H7 (cell line): Measurements from ENCODE around the gene TMEM106C. TPM values are rescaled to one million over a fixed set of nuclear protein-coding genes. Genes with fewer than 3 reads are reported as not detected.
A peak's percentile ranks its signal among the peaks of the same experiment; 100 is the strongest.

Experiments
- DNase-seq: peaks from one replicate; pipeline ENCODE4 v3.0.0; 2012
- H3K27me3 ChIP-seq: 2 replicates; pipeline ENCODE4 v1.6.0; 2011; ENCODE audit warnings: mild to moderate bottlenecking, low read length; ENCODE audit not compliant: control insufficient read depth, insufficient read depth
- H3K36me3 ChIP-seq: replicated peaks from 2 replicates; pipeline ENCODE4 v1.5.1; 2011; ENCODE audit warnings: low read length; ENCODE audit not compliant: control insufficient read depth, insufficient read depth
- H3K4me3 ChIP-seq: 2 replicates; pipeline ENCODE4 v1.5.1; 2011; ENCODE audit warnings: low read depth, mild to moderate bottlenecking, control low read depth, low read length, moderate library complexity; ENCODE audit not compliant: insufficient read depth
- total RNA-seq: library from RNA; depleted of rRNA; stranded (reverse); fragments of >200 nt; shearing (Covaris generic); gene quantifications from 2 replicates; pipeline ENCODE4 v1.2.3, GENCODE V29; 2014

Gene TMEM106C
- total RNA-seq, 1 experiment from 2014 or later, result 13.4 TPM

DNA sequence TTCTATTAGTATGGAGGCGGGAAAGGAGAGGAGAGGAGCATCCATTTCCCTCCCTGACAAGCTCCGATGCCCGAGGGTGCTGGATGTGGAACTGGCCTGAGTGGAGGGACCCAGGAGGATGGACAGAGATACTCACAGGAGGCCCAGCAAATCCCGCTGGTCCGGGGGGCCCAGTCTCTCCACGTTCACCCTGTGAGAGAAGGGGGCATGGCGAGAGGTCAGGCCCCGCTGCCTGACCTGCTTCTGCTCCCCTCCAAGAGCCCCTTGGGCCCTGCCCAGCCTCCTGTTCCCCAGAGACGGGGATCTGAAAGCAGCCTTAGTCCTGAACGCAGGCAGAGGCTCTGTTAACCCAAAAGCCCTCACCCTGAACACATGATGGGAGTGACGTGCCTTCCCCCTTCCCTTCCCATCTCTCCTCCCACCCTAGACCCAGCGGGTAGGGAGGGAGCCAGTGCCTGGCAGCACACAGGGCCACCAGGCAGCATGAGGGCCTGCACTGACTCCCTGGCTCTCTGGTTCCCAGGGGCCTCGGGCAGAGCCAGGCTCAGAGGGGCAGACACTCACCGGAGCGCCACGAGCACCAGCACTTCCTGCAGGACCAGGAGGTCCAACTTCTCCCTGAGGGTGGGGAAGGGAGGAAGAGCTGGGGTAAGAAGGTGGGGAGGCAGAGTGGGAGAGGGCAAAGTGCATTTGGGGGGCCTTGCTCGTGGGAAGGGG lies 17.5 kb downstream of the TMEM106C start:
- no peak overlapping the region for H3K4me3 ChIP-seq
- DNase-seq, result peak; percentile 40
- H3K36me3 ChIP-seq, result no peaks in the 10 kb centered on the region
- peaks cover 1% of the 10 kb centered on the region; the same call in 1 of the 2 replicates for H3K27me3 ChIP-seq

DNA sequence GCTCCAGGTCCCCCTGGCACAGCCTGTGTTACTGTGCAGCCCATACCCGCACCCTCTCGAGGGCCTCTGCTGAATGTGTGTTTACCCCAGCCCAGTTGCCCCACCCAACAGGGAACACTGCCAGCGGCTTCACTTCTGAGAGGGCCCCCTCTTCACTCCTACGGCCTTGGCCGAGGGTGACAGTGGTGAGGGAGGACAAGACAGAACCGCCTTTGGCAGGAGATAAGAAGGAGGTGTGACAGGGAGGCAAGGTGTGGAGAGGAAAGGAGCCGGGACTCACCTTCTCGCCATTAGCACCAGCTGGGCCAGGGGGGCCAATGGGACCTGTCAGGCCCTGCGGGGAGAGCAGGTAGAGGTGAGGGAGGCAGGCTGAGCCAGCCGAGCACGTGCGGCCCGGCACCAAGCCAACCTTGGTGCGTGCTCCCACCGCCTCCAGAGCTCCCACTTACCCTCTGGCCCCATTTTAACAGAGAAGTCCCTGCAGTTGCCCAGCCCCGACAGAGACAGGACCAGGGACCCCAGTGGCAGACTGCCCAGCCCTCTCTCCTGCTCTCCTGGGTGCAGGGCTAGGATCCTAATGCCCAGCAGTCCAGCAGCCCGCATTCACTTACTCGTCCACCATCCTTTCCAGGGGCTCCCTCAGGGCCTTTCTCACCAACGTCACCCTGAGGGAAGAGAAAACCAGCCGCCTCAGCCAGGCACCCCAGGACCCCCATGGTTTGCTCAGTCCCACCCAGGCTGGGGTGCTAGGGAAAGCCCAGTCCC lies 18.3 kb downstream of the TMEM106C start:
- peaks cover 1% of the 10 kb centered on the region; the same call in 1 of the 2 replicates for H3K27me3 ChIP-seq
- peak; percentile 31 for DNase-seq
- H3K36me3 ChIP-seq, result no peaks in the 10 kb centered on the region
- no peak overlapping the region for H3K4me3 ChIP-seq

DNA sequence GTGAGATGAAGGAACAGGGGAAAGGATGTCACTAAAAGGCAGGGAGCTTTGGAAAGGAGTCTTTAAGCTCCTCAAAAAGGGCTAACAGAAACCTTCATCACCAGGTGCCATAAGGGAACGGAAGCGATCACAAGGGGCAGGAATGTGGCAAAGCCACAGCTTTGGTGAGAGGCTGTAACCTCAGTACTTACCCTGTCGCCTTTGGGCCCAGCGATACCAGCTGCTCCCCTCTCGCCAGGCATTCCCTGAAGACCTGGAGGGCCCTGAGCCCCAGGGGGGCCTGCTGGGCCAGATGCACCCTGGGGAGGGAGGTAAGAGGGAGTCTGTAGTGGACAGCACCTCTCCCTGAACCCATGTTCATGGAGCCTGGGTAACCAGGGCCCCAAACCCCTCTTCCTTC lies 18.9 kb downstream of the TMEM106C start:
- H3K36me3 ChIP-seq, result no peaks in the 10 kb centered on the region

DNA sequence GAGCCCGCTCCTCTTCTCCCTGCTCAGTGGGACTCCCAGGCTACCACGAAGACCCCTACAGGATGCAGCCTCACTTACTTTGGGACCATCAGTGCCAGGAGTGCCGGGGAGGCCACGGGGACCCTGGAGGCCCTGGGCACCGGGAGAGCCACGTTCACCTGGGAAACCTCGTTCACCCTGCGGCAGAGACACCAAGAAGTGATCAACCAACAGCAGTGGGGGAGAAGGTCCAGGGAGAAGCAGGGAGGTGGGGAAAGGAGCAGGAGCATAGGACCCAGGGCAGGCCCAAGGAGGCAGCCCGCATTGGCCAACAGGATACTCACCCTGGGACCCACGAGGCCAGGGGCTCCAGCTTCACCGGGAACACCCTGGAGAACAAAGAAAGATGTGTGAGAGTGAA lies 19.4 kb downstream of the TMEM106C start:
- Histone ChIP-seq H3K27me3 (peaks cover 1% of the 10 kb centered on the region), H3K36me3 (no peaks in the 10 kb centered on the region)
- DNase-seq, result no peak

More for the DNA sequence above, 18.9 kb downstream of the TMEM106C start:
- DNase-seq, result no peak
- Histone ChIP-seq H3K27me3 (peaks cover 1% of the 10 kb centered on the region; the same call in 1 of the 2 replicates), H3K4me3 (no peak overlapping the region)

DNA sequence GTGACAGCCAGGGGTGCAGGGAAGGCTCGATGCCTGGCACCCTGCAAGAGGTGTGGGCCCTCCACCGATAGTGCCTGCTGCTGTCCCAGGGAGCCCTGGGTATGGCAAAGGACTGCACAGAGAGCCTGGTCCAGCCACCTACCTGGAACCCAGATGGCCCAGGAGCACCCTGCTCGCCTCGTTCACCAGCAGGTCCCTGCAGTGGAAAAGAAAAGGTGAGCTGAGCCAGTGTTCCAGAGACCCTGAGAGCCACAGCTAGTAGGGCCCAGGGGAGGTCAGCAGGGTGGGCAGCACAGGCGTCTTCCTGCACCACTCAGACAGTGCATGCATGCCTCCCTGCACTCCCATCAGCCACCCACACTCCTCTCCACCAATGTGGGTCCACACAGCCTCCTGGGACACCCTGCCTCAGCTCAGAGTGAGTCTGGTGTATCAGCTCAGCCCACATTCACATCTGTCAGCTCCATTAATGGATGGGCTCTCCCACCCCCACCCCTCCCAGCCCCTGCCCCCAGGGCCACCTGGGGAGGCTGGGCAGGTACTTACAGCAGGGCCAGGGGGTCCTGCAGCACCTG lies 20.2 kb downstream of the TMEM106C start:
- Histone ChIP-seq H3K4me3 (no peak overlapping the region), H3K36me3 (no peaks in the 10 kb centered on the region), H3K27me3 (peaks cover 1% of the 10 kb centered on the region)
- no peak for DNase-seq

More for the DNA sequence above, 19.4 kb downstream of the TMEM106C start:
- no peak overlapping the region for H3K4me3 ChIP-seq

DNA sequence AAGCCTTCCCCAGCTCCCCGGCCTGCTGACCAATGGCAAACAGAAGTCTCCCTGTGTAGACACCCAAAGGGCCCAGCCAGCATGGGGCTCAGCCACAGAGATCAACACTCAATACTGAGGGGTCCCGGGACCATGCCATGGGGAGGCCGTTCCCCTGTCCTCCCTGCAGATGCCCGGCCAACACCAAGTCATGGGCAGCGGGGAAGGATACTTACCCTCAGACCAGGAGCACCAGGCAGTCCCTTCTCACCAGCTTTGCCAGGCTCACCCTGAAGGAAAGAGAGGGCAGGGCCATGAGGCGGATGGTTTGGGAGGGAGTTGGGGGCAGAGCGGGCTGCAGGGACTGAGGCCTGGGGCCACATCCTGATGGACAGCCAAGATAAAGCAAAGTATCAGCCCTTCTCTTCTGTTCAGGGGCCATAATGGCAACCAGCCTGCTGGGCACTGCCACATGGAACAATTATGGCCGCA lies 21.0 kb downstream of the TMEM106C start:
- no peak for DNase-seq
- Histone ChIP-seq H3K36me3 (no peaks in the 10 kb centered on the region), H3K4me3 (no peak overlapping the region), H3K27me3 (peaks cover 4% of the 10 kb centered on the region)

DNA sequence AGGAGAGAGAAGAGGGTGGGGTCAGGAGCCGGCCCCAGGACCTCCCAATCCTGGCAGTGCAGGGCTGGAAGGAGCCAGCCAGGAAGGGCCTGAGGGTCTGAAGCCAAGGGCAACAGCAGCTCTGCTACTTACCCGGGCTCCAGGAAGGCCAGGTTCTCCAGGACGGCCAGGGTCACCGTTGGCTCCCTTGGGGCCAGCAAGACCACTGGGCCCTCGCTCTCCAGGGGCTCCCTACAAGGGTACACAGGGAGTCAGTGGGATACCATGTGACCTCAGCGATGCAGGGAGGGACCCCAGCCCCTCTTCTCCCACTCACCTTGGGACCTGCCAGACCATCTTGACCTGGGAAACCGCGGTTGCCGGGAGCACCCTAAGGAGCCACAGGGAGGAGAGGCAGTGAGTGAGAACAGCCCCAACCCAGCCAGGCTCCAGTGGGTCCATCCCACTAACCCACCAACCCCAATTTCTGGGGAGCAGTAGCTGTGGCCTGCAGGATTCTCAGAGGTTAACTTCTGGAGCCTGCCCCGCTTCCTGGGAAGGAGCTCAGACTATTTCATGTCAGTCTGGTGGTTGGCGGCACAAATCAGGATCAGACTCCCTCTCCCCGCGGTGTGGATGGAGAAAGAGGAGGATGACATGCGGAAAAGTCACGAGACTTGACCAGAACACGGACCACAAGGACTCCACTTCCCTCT lies 22.3 kb downstream of the TMEM106C start:
- no peak for DNase-seq
- H3K27me3 ChIP-seq, result peaks cover 3% of the 10 kb centered on the region
- no peak overlapping the region for H3K4me3 ChIP-seq
- H3K36me3 ChIP-seq, result no peaks in the 10 kb centered on the region

DNA sequence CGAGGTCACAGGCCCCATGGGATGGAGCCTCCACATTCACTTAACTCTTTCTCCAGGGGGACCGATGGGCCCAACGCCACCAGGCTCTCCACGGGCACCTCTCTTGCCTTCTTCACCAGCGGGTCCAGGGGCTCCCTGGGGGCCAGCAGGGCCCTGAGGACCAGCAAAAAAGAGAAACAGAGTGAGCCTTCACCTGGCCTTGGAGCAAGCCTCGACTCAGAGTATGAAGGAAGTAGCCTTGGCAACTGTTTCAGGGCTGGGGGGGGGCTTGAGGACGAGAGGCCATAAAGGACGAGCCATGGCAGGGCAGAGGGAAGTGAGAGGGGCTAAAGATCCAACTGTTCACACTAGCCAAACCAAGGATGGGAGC lies 22.9 kb downstream of the TMEM106C start:
- Histone ChIP-seq H3K4me3 (no peak overlapping the region), H3K36me3 (no peaks in the 10 kb centered on the region), H3K27me3 (peaks cover 8% of the 10 kb centered on the region)
- no peak for DNase-seq

DNA sequence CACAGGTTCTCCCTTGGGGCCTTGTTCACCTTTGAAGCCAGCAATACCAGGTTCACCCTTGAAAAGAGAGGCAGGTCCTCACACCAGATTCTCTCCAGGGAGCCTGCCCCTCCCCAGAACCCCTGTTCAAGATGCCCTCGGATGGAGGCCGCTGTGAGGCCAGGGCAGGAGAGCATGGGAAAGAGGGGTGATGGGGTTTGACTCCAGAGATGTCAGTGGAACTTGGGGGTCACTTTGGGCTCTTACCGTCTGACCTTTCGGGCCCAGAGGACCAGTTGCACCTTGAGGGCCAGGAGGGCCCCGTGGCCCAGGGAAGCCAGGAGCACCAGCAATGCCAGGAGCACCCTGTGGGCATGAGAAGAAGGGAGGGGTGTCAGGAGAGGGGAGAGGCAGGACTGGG lies 23.4 kb downstream of the TMEM106C start:
- no peak for DNase-seq
- Histone ChIP-seq H3K36me3 (no peaks in the 10 kb centered on the region), H3K4me3 (no peak overlapping the region), H3K27me3 (peaks cover 12% of the 10 kb centered on the region)

DNA sequence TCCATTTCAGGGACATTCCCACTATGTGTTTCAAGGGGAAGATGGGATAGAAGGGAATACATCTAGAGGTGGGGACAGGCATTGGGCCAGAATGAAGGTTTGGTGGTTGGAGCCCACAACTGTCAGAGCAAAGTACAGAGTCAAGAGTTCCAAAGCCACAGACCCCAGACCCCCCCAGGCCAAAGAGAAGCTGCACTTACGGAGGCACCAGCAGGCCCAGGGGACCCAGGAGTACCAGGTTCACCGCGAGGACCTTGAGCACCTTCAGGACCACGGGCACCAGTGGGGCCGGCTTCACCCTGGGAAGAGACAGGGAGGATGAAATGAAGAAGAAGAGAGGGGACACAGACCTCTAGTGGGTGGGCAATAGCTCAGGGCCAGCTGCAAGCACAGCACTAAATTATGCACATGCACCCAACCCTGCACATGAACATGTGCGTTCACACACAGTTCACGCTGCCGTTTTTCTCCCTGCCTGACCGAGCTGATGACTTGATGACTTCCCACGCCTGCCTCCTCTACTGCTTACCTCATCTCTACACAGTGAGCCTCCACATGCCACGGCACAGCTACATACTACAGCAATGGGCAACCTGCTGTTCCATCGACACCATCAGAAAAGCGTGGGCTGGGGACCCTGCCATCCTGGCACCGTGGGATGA lies 24.1 kb downstream of the TMEM106C start:
- peaks cover 17% of the 10 kb centered on the region for H3K27me3 ChIP-seq
- H3K36me3 ChIP-seq, result no peaks in the 10 kb centered on the region
- DNase-seq, result no peak
- H3K4me3 ChIP-seq, result no peak overlapping the region

DNA sequence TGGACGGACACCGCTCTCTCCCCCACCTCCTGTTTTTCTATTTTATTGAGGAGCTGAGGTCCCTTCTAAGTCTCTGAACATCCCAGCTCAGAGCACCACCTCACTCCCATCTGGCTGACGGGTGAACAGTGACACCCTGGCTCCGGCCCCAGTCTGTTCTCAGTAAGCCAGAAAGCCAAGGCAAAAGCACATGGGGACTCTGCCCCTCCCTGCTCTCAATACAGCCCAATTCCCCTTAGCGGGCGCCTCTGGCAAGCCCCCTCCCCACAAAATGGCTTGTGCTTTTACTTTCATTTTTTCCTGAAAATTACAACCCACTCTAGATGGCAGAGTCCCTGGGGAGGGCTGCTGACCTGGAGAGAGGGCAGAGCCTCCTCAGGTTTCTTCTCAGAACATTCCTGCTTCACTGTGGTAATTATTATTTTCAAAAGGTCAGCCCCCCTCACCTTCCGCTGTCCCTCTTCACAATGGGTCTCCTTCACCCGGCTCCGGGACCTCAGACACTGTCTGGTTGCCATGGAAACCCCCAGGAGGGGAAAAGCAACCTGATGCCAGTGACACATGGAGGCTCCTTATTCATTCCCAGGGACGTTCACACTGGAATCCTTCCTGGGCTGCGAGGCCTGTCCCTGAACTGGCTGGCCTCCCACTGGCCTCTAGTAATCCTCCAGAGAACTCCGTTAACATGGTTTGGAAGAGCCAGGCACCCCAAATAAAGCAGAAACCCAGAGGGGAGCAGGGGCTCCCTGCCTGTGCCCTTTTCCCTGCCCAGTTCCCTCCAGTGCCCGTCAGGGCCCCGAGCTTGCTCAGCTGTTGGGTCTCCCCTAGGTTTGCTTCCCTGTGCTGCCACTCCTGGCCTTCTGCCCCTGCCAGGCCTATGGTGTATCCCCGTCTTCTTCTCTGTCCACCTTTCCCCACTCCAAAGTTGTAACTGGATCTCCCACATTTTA lies 25.0 kb downstream of the TMEM106C start:
- Histone ChIP-seq H3K27me3 (peaks cover 20% of the 10 kb centered on the region), H3K36me3 (no peaks in the 10 kb centered on the region), H3K4me3 (no peak overlapping the region)
- peak; percentile 84 for DNase-seq

DNA sequence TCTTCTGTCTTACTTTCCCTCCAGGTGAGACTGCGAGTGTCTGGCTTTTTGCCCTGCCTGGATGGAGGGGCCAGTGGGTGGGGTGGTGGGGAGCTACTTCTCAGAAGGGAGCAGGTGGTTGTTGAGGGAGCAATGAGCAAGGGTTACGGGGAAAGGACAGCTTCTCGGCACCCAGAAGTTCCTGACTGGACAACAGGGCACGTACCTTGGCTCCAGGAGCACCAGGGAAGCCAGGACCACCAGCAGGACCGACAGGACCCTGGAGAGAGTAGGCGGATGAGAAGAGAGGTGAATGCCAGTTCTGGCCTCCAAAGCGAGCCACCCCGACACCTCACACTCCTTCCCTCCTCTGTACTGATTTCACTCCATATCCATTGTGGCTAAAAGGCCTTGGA lies 25.6 kb downstream of the TMEM106C start:
- Histone ChIP-seq H3K4me3 (no peak overlapping the region), H3K27me3 (peaks cover 25% of the 10 kb centered on the region), H3K36me3 (no peaks in the 10 kb centered on the region)
- peak; percentile 28 for DNase-seq

DNA sequence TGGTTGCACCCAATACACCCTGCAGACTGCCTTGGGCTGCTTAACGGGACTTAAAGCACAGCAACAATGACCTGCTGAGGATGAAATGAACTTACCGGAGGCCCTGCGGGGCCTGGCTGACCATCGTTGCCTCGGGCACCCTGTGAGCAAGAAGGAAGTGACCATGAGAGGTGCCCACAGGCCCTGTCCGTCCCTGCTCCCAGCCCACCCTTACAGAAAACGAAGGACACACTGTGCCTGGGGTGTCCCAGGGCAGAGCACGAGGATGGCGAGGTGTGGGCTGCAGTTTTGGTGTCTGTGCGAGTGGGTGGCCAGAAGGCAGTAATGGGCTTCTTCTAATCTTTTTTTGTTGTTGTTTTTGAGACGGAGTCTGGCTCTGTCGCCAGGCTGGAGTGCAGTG lies 26.3 kb downstream of the TMEM106C start:
- Histone ChIP-seq H3K27me3 (peaks cover 31% of the 10 kb centered on the region), H3K4me3 (no peak overlapping the region), H3K36me3 (no peaks in the 10 kb centered on the region)
- DNase-seq, result no peak
